Glomerular visceral epithelial cell (primary cell): ENCODE measurements around the gene DNAH1.
"Not testable (repeated sequence)": the region's sequence is repeated elsewhere in the genome, so short reads cannot be mapped to it uniquely, and the experiment has no call there.

Experiments
- DNase-seq: peaks from one replicate; pipeline ENCODE4 v3.0.0-alpha.2; 2016; ENCODE audit errors: extremely low spot score

Gene DNAH1

GRCh38 chr3:52333869-52334557 is 17.9 kb downstream of the DNAH1 start:
- peak; percentile 23 for DNase-seq

- DNase-seq: not testable (repeated sequence)
These were observed 22.0 kb downstream of the DNAH1 start for GRCh38 chr3:52338131-52338530.

GRCh38 chr3:52339612-52340011 is 23.5 kb downstream of the DNAH1 start:
- DNase-seq: peak; percentile 67

- no peak for DNase-seq
These were observed 25.0 kb downstream of the DNAH1 start for GRCh38 chr3:52341123-52341522.

GRCh38 chr3:52343946-52344600 is 28.0 kb downstream of the DNAH1 start:
- DNase-seq: no peak

- DNase-seq: no peak
These were observed 29.5 kb downstream of the DNAH1 start for GRCh38 chr3:52345521-52346109.

- no peak for DNase-seq
These were observed 30.8 kb downstream of the DNAH1 start for GRCh38 chr3:52346623-52347530.

GRCh38 chr3:52347716-52348635 is 31.9 kb downstream of the DNAH1 start:
- no peak for DNase-seq

GRCh38 chr3:52349131-52349530 is 33.0 kb downstream of the DNAH1 start:
- no peak for DNase-seq

- no peak for DNase-seq
These were observed 33.7 kb downstream of the DNAH1 start for GRCh38 chr3:52349611-52350395.

GRCh38 chr3:52350416-52350815 is 34.3 kb downstream of the DNAH1 start:
- peak; percentile 15 for DNase-seq

GRCh38 chr3:52350981-52351761 is 35.1 kb downstream of the DNAH1 start:
- DNase-seq: no peak

- DNase-seq: no peak
These were observed 35.7 kb downstream of the DNAH1 start for GRCh38 chr3:52351762-52352368.

- DNase-seq: no peak
These were observed 36.4 kb downstream of the DNAH1 start for GRCh38 chr3:52352566-52352965.

GRCh38 chr3:52353291-52353855 is 37.3 kb downstream of the DNAH1 start:
- DNase-seq: no peak

GRCh38 chr3:52354676-52355075 is 38.6 kb downstream of the DNAH1 start:
- DNase-seq: no peak

GRCh38 chr3:52355526-52355925 is 39.4 kb downstream of the DNAH1 start:
- DNase-seq: no peak

GRCh38 chr3:52356126-52356525 is 40.0 kb downstream of the DNAH1 start:
- DNase-seq: no peak
